HG03066 (cell line): ENCODE data around the gene EPHA3.

Experiments used
- ATAC-seq: cut with Tn5 transposase; IDR thresholded peaks from one replicate; pipeline ENCODE4 v1.9.1; 2021; ENCODE audit warnings: low read depth; ENCODE audit not compliant: unreplicated experiment

EPHA3 gene

DNA sequence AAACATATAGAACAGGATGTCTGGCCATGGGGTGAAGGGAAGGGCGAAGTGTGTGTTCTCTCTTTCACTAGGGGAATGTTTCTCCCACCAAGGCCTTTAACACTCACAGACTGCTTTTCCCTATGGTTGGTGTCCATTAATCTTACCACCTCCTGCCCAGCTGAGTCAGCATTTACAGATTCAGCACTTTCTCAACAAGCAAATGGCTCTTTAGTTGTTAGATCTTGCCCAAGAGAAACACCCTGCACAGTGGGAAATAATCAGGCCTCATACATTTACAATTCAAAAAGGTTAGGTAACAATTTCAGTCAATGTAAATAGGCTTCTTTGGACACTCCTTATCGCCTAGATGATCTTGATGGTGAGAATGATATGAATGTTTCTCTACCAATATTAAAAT lies 418.2 kb downstream of the EPHA3 start:
- ATAC-seq: no peak

DNA sequence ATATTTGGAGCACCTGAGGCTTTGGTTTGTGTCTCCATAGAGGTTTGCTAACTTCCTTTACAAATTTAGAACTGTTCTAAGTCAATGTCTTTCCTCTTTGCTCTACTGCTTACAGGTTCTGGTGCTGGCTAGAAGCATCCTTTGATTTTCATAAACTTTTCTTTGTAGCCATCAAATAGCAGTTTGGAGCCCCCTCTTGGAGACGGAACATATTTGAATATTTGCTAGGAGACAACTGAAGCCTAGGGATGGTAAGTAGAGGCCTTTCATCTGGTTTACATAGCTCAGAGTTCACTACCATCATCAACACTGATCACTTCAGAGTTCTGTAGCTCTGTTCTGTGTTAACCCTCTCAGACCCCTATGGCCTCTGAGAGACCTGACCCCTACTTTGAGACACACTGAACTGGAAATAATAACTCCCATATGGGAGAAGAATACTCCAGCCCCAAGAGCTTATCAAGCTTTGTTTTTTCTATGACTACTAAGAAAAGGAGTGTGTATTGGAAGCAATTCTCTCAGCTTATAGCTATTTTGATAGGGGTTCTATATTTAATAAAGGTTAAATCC lies 420.4 kb downstream of the EPHA3 start:
- ATAC-seq: no peak
